ENCODE data around the gene FAM181A.

The FAM181A gene

GRCh38 chr14:93926873-93927799, at the start of gene FAM181A:
TSS of gene FAM181A (plus strand) at chr14:93927344. CDS start at chr14:93928286, 942 bp downstream.
- DNase-seq (ENCODE audit: low read depth): no peak

- no peak for DNase-seq (ENCODE audit: low read depth)
Observed at GRCh38 chr14:93878212-93878611, 48.9 kb upstream of the FAM181A start.

GRCh38 chr14:93878871-93879270, 48.3 kb upstream of the FAM181A start:
- no peak for DNase-seq (ENCODE audit: low read depth)

GRCh38 chr14:93879362-93879983, 47.7 kb upstream of the FAM181A start:
- DNase-seq (ENCODE audit: low read depth): no peak

GRCh38 chr14:93880021-93880820, 46.9 kb upstream of the FAM181A start:
- DNase-seq (ENCODE audit: low read depth): no peak

GRCh38 chr14:93884950-93885349, 42.2 kb upstream of the FAM181A start:
- DNase-seq (ENCODE audit: low read depth): no peak

GRCh38 chr14:93888995-93889394, 38.1 kb upstream of the FAM181A start:
- no peak for DNase-seq (ENCODE audit: low read depth)

GRCh38 chr14:93889739-93890483, 37.2 kb upstream of the FAM181A start:
- no peak for DNase-seq (ENCODE audit: low read depth)

GRCh38 chr14:93891756-93892504, 35.2 kb upstream of the FAM181A start:
- DNase-seq (ENCODE audit: low read depth): no peak

- no peak for DNase-seq (ENCODE audit: low read depth)
Observed at GRCh38 chr14:93892505-93892839, 34.7 kb upstream of the FAM181A start.

- DNase-seq (ENCODE audit: low read depth): peak; percentile 6
Observed at GRCh38 chr14:93892923-93893558, 34.1 kb upstream of the FAM181A start.

- no peak for DNase-seq (ENCODE audit: low read depth)
Observed at GRCh38 chr14:93893661-93894261, 33.4 kb upstream of the FAM181A start.

GRCh38 chr14:93895023-93895604, 32.0 kb upstream of the FAM181A start:
- DNase-seq (ENCODE audit: low read depth): no peak

- DNase-seq (ENCODE audit: low read depth): no peak
Observed at GRCh38 chr14:93897476-93897845, 29.7 kb upstream of the FAM181A start.

GRCh38 chr14:93898081-93898611, 29.0 kb upstream of the FAM181A start:
- DNase-seq (ENCODE audit: low read depth): no peak

GRCh38 chr14:93898731-93899130, 28.4 kb upstream of the FAM181A start:
- no peak for DNase-seq (ENCODE audit: low read depth)

- DNase-seq (ENCODE audit: low read depth): no peak
Observed at GRCh38 chr14:93901813-93902212, 25.3 kb upstream of the FAM181A start.

- DNase-seq (ENCODE audit: low read depth): no peak
Observed at GRCh38 chr14:93902619-93903307, 24.4 kb upstream of the FAM181A start.
